Chondrocyte (in vitro differentiated cells): Measurements from ENCODE around the gene LRRC32. TPM values are rescaled to one million over a fixed set of nuclear protein-coding genes. Genes with fewer than 3 reads are reported as not detected.

Experiments used
- DNase-seq: peaks from one replicate; pipeline ENCODE4 v3.0.0; 2021; ENCODE audit warnings: mixed read lengths, low spot score
- H3K27ac Mint-ChIP-seq: one replicate; pipeline ENCODE4 v1.8.0; 2021; ENCODE audit warnings: mild to moderate bottlenecking, moderate library complexity, mixed read lengths; ENCODE audit not compliant: unreplicated experiment
- H3K27me3 Mint-ChIP-seq: 2 replicates; pipeline ENCODE4 v1.8.0; 2021; ENCODE audit warnings: low read depth, mixed read lengths
- H3K36me3 Mint-ChIP-seq: 2 replicates; pipeline ENCODE4 v1.8.0; 2021; ENCODE audit warnings: low read depth, mixed read lengths
- H3K4me1 Mint-ChIP-seq: 2 replicates; pipeline ENCODE4 v1.8.0; 2021; ENCODE audit warnings: low read depth, mild to moderate bottlenecking, mixed read lengths
- H3K4me3 Mint-ChIP-seq: one replicate; pipeline ENCODE4 v1.8.0; 2021; ENCODE audit warnings: mild to moderate bottlenecking, moderate library complexity, mixed read lengths; ENCODE audit not compliant: unreplicated experiment
- H3K9me3 Mint-ChIP-seq: 2 replicates; pipeline ENCODE4 v1.8.0; 2021; ENCODE audit warnings: low read depth, mixed read lengths
- CTCF ChIP-seq: fragments of 200-600 bp; sonication (generic); IDR thresholded peaks from 2 replicates; pipeline ENCODE4 v1.5.0; 2021; ENCODE audit warnings: antibody characterized with exemption, mild to moderate bottlenecking, moderate library complexity
- total RNA-seq: library from RNA; stranded (reverse); gene quantifications from 3 replicates; pipeline ENCODE4 v1.2.1, GENCODE V29; 2021

Gene LRRC32
- total RNA-seq, 1 donor from 2014 or later = 367 TPM

- no peak overlapping the region for H3K27ac Mint-ChIP-seq
- H3K4me1 Mint-ChIP-seq = no peaks in the 10 kb centered on the region
- DNase-seq = no peak
- no peak overlapping the region for H3K4me3 Mint-ChIP-seq
- no peaks in the 10 kb centered on the region for H3K36me3 Mint-ChIP-seq
- no peaks in the 10 kb centered on the region for H3K9me3 Mint-ChIP-seq
- no peak for TF ChIP-seq CTCF
- peaks cover 4% of the 10 kb centered on the region for H3K27me3 Mint-ChIP-seq
Observed at GRCh38 chr11:76708972-76709660, 38.6 kb upstream of the LRRC32 start.

GRCh38 chr11:76707293-76707825 lies 36.8 kb upstream of the LRRC32 start:
- Mint-ChIP-seq H3K27me3 (no peaks in the 10 kb centered on the region), H3K36me3 (no peaks in the 10 kb centered on the region), H3K4me1 (no peaks in the 10 kb centered on the region), H3K4me3 (no peak overlapping the region), H3K9me3 (no peaks in the 10 kb centered on the region), H3K27ac (no peak overlapping the region)
- no peak for DNase-seq
- TF ChIP-seq CTCF = no peak

GRCh38 chr11:76706667-76707066 lies 36.1 kb upstream of the LRRC32 start:
- no peak for TF ChIP-seq CTCF
- no peaks in the 10 kb centered on the region for H3K27me3 Mint-ChIP-seq
- H3K4me1 Mint-ChIP-seq = peaks cover 3% of the 10 kb centered on the region
- no peaks in the 10 kb centered on the region for H3K36me3 Mint-ChIP-seq
- DNase-seq = no peak
- H3K4me3 Mint-ChIP-seq = no peak overlapping the region
- H3K9me3 Mint-ChIP-seq = no peaks in the 10 kb centered on the region
- no peak overlapping the region for H3K27ac Mint-ChIP-seq

GRCh38 chr11:76705826-76706225 lies 35.3 kb upstream of the LRRC32 start:
- Mint-ChIP-seq H3K36me3 (no peaks in the 10 kb centered on the region), H3K4me1 (peaks cover 12% of the 10 kb centered on the region), H3K27me3 (no peaks in the 10 kb centered on the region), H3K4me3 (no peak overlapping the region), H3K27ac (no peak overlapping the region), H3K9me3 (no peaks in the 10 kb centered on the region)
- no peak for TF ChIP-seq CTCF
- no peak for DNase-seq

GRCh38 chr11:76704171-76704948 lies 33.8 kb upstream of the LRRC32 start:
- H3K27me3 Mint-ChIP-seq = no peaks in the 10 kb centered on the region

More at GRCh38 chr11:76704171-76704948, 33.8 kb upstream of the LRRC32 start:
- DNase-seq = no peak
- Mint-ChIP-seq H3K4me3 (no peak overlapping the region), H3K9me3 (no peaks in the 10 kb centered on the region), H3K27ac (no peak overlapping the region), H3K4me1 (peaks cover 21% of the 10 kb centered on the region), H3K36me3 (no peaks in the 10 kb centered on the region)
- TF ChIP-seq CTCF = no peak
